Psoas muscle (tissue), 8 donors: ENCODE data around the gene SMPDL3A. TPM values are rescaled to one million over a fixed set of nuclear protein-coding genes. Genes with fewer than 3 reads are reported as not detected.
A peak's percentile ranks its signal among the peaks of the same experiment; 100 is the strongest.

ENCODE experiments used
- ATAC-seq, 4 donors: fragments of 200-7000 bp; cut with Tn5 transposase; one replicate each; pipeline ENCODE4 v1.9.1; 2020; ENCODE audit warnings: moderate library complexity in 3 of 4, mild to moderate bottlenecking in 2 of 4
- DNase-seq, 2 donors: peaks; one replicate each; pipeline ENCODE4 v3.0.0-alpha.2; 2020
- H3K27ac ChIP-seq: fragments of 200-600 bp; one replicate; pipeline ENCODE4 v1.8.0; 2022
- H3K27me3 ChIP-seq, 3 donors: fragments of 200-600 bp in 1 of 3; one replicate each; pipeline versions ENCODE4 v1.6.1 to v1.8.0; 2013 to 2022; ENCODE audit warnings: low read length in 2 of 3, mild to moderate bottlenecking in 2 of 3, moderate library complexity in 1 of 3; ENCODE audit not compliant: insufficient read depth in 3 of 3
- H3K36me3 ChIP-seq, 2 donors: fragments of 200-600 bp in 1 of 2; one replicate each; pipeline versions ENCODE4 v1.6.1 to v1.8.0; 2013 to 2022; ENCODE audit warnings: low read depth in 1 of 2, mild to moderate bottlenecking in 1 of 2, moderate library complexity in 1 of 2; ENCODE audit not compliant: insufficient read depth in 1 of 2
- H3K4me1 ChIP-seq: fragments of 200-600 bp; one replicate; pipeline ENCODE4 v1.8.0; 2022
- H3K4me3 ChIP-seq: fragments of 200-600 bp; one replicate; pipeline ENCODE4 v1.8.0; 2022; ENCODE audit warnings: mild to moderate bottlenecking
- H3K9me3 ChIP-seq: fragments of 200-600 bp; one replicate; pipeline ENCODE4 v1.8.0; 2022
- WGBS, 3 donors: extraction: QIAGEN DNeasy Blood & Tissue Kit; methylation state at CpG; one replicate each; pipeline versions ENCODE4 v1.1.6 to v1.1.7; 2013; 5-methylcytosine and 5-hydroxymethylcytosine counted together
- intact Hi-C, 2 donors: fragments of 100-400 bp; cut with DNase I; formaldehyde crosslinking; loops; one replicate each; pipeline versions ENCODE4 v1.11.0 to v1.14.2; 2022
- polyA plus RNA-seq, 3 donors: library from polyadenylated mRNA; stranded (reverse); fragments of 200-250 nt; gene quantifications; one replicate each; pipeline ENCODE4 v1.2.3, GENCODE V29; 2013
- total RNA-seq, 4 donors: library from RNA; stranded (reverse); fragmentation: NEBNext Ultra II Directional in 2 of 4; extraction: Animal tissue kit (Norgen Biotek cat#: 25700) in 2 of 4; gene quantifications; one replicate each; pipeline versions ENCODE4 v1.2.1 to v1.2.4, GENCODE V29; 2021 to 2023
- TF ChIP-seq, protein P1 (sequence below): fragments of 200-600 bp; IDR thresholded peaks from one replicate; pipeline ENCODE4 v1.8.0; 2022; ENCODE audit warnings: antibody characterized with exemption
- donor health status: healthy with polysubstance abuse.
- donor health status: DM: no; HTN: no; CAD: no; lungs with moderate emphysema.
- donor health status: Bipolar disorder and iron deficiency.
- donor health status: healthy.
- donor health status: DM: yes; HTN: yes; CAD: no.
- donor health status: DM: no; HTN: no; CAD: no.
- donor health status: DM: no; HTN: no; CAD: no.
- donor health status: DM: yes; HTN: yes; CAD: no.

Gene SMPDL3A
- total and polyA plus RNA-seq, 7 donors, result 6.3 to 38.4 (median 27.6) TPM

DNA sequence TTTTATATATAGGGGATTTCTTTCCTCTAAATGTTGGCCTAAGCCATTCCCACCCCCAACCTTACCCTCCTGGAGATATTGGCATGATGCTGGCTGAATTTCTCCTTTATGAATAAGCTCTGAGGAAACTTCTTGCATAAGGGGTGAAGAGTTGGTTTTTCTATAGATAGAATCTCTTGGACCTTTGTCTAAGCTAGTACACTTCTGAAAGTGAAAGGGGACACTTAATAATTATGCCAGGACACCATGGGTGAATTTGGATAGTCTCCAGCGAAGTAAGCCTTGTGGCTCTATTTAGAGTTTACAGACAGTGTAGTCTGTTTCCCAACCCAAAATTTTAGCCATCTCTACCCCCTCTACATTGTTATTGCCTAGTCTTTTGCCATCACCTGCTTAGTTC lies 36.6 kb upstream of the SMPDL3A start:
- peaks cover 28% of the 10 kb centered on the region for H3K4me1 ChIP-seq
- ATAC-seq (peak; percentile 51 to 91 (median 77)), DNase-seq (no peak)
- no peaks in the 10 kb centered on the region for H3K36me3 ChIP-seq
- no peaks in the 10 kb centered on the region for H3K27me3 ChIP-seq
- WGBS, 3 donors, result 20 to 56% (median 25%) methylated on average over 1 of the region's 1 CpG
- intact Hi-C loops, result loop anchor here (5.0 kb wide), 1 partner anchor 35 kb away; the partner anchor contains the start of gene SMPDL3A (in 2 of the 2)
- H3K4me3 ChIP-seq, result no peak overlapping the region
- H3K27ac ChIP-seq, result peak overlapping the region; percentile 54
- TF ChIP-seq, protein P1, sequence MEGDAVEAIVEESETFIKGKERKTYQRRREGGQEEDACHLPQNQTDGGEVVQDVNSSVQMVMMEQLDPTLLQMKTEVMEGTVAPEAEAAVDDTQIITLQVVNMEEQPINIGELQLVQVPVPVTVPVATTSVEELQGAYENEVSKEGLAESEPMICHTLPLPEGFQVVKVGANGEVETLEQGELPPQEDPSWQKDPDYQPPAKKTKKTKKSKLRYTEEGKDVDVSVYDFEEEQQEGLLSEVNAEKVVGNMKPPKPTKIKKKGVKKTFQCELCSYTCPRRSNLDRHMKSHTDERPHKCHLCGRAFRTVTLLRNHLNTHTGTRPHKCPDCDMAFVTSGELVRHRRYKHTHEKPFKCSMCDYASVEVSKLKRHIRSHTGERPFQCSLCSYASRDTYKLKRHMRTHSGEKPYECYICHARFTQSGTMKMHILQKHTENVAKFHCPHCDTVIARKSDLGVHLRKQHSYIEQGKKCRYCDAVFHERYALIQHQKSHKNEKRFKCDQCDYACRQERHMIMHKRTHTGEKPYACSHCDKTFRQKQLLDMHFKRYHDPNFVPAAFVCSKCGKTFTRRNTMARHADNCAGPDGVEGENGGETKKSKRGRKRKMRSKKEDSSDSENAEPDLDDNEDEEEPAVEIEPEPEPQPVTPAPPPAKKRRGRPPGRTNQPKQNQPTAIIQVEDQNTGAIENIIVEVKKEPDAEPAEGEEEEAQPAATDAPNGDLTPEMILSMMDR, result no peak
- no peaks in the 10 kb centered on the region for H3K9me3 ChIP-seq

DNA sequence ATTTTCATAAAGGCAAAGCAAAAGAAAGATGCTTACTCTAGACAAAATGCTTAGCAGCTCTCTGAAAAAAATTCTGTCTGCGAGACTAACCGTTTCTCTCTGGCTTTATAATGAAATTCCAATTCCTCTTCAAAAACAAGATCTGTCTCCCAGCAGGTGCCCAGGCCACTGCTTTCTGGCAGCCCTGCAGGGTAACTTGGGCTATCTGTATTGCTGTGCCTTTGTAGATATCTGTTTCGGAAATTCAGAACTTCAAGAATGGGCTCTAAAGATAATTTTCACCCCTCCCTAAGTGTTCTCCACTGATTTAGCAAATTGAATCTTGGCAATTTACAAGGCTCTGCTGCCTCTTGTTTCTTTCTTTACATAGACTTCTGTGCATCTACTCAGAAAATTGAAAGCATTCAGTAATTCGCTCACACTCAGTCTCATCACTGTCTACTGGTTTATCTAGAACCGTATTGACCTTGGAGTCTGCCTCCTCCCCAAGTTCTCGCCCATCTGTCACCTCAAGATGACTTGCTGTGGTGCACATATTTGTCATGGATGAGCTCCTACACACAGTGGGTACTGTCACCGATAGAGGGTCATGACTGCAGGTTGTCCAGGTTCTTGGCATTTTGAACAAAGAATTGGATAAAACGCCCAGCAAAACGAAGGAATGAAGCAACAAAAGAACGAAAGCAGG lies 35.9 kb upstream of the SMPDL3A start:
- WGBS, 3 donors, result 32 to 51% (median 36%) methylated on average over 10 of the region's 10 CpGs
- Histone ChIP-seq H3K4me3 (peak overlapping the region; percentile 61), H3K9me3 (no peaks in the 10 kb centered on the region), H3K36me3 (no peaks in the 10 kb centered on the region), H3K27me3 (no peaks in the 10 kb centered on the region), H3K4me1 (peaks cover 28% of the 10 kb centered on the region), H3K27ac (peak overlapping the region; percentile 54)
- ATAC-seq (peak; percentile 38 to 75 (median 56)), DNase-seq (no peak)
- intact Hi-C loops, result loop anchor here (5.0 kb wide), 1 partner anchor 34 kb away; the partner anchor contains the start of gene SMPDL3A (in 2 of the 2)
- TF ChIP-seq, protein P1, result no peak

DNA sequence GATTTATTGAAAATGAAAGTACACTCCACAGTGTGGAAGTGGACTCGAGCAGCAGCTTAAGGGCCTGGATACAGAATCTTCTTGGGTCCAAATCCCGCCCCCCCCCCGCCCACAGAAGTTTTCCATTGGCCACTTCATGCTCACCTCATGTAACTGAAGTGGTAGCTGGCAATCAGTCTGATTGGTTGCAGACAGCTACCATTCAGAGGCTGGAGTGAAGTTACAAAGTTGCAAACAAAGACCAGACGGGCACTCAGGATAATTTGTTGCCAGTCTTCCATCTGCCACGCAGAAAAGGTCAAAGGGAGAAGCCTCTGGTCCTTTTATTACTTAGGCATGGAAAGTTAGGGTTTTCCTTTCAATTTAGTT lies 35.4 kb upstream of the SMPDL3A start:
- ATAC-seq (peak; percentile 67 to 81 (median 75)), DNase-seq (no peak)
- 17 to 21% (median 19%) methylated on average over 5 of the region's 5 CpGs for WGBS, 3 donors
- Histone ChIP-seq H3K27me3 (no peaks in the 10 kb centered on the region), H3K27ac (peak overlapping the region; percentile 65), H3K4me3 (peak overlapping the region; percentile 61), H3K4me1 (peaks cover 28% of the 10 kb centered on the region), H3K36me3 (no peaks in the 10 kb centered on the region), H3K9me3 (no peaks in the 10 kb centered on the region)
- TF ChIP-seq, protein P1, result no peak
- intact Hi-C loops, result loop anchor here (5.0 kb wide), 1 partner anchor 34 kb away; the partner anchor contains the start of gene SMPDL3A (in 2 of the 2)

DNA sequence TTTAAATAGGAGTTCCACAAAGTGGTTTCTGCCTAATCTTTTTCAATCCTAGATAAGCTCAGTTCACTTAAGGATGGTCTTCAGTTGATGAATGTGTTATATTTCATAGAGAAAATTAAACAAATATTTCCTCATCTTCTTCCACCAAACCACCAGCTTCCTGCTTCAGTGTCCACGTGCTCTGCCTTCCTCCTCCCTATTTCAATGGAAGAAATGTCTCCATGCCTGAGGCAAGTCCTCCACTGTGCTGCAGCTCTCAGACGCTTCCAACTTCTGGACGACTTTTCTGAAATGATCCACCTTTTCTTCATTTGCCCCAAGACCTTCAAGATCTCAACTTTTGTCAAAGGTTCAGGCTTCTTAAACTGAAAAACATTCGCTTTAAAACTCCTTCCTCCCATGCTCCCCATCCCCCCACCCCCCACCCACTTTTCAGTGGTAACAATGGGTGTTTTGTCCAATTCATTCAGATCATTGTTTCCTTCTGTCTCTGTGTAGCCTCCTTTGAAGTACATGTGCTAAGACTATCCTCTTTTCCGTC lies 34.8 kb upstream of the SMPDL3A start:
- no peak for ATAC-seq

More for the DNA sequence above, 34.8 kb upstream of the SMPDL3A start:
- WGBS, 3 donors, result 74 to 79% (median 76%) methylated on average over 5 of the region's 5 CpGs
- TF ChIP-seq, protein P1, result no peak
- peak overlapping the region; percentile 61 for H3K4me3 ChIP-seq
- intact Hi-C loops, result loop anchor here (5.0 kb wide), 1 partner anchor 33 kb away; the partner anchor contains the start of gene SMPDL3A (in 2 of the 2)
- H3K27ac ChIP-seq, result peak overlapping the region; percentile 65
- H3K27me3 ChIP-seq, result no peaks in the 10 kb centered on the region
- peaks cover 26% of the 10 kb centered on the region for H3K4me1 ChIP-seq
- no peaks in the 10 kb centered on the region for H3K9me3 ChIP-seq
- no peak for DNase-seq
- H3K36me3 ChIP-seq, result no peaks in the 10 kb centered on the region
